Right lobe of liver (tissue), 6 donors: ENCODE measurements around the gene TMEM97. TPM values are rescaled to one million over a fixed set of nuclear protein-coding genes. Genes with fewer than 3 reads are reported as not detected.

Experiments used
- ATAC-seq, 4 donors: fragments of 200-7000 bp; cut with Tn5 transposase; one replicate each; pipeline ENCODE4 v1.9.1; 2020; ENCODE audit warnings: mild to moderate bottlenecking in 4 of 4, moderate library complexity in 4 of 4
- DNase-seq, 3 donors: peaks; one replicate each; pipeline ENCODE4 v3.0.0-alpha.2; 2020
- H3K27ac ChIP-seq, 3 donors: fragments of 200-600 bp; one replicate each; pipeline ENCODE4 v1.8.0; 2022
- H3K27me3 ChIP-seq, 2 donors: fragments of 200-600 bp; one replicate each; pipeline ENCODE4 v1.8.0; 2022
- H3K36me3 ChIP-seq, 4 donors: fragments of 200-600 bp; sonication (generic) in 1 of 4; one replicate each; pipeline versions ENCODE4 v1.5.1 to v1.8.0; 2017 to 2022; ENCODE audit warnings: control low read depth in 1 of 4
- H3K4me1 ChIP-seq, 4 donors: fragments of 200-600 bp; sonication (generic) in 1 of 4; one replicate each; pipeline versions ENCODE4 v1.5.1 to v1.8.0; 2017 to 2022; ENCODE audit warnings: control low read depth in 1 of 4
- H3K4me3 ChIP-seq, 3 donors: fragments of 200-600 bp; one replicate each; pipeline ENCODE4 v1.8.0; 2022
- H3K9me3 ChIP-seq, 4 donors: fragments of 200-600 bp; sonication (generic) in 1 of 4; one replicate each; pipeline versions ENCODE4 v1.5.1 to v1.8.0; 2017 to 2022; ENCODE audit warnings: control low read depth in 1 of 4
- POLR2A ChIP-seq: fragments of 450-650 bp; IDR thresholded peaks from one replicate; pipeline ENCODE4 v1.6.1; 2017; ENCODE audit warnings: antibody characterized with exemption, mild to moderate bottlenecking
- WGBS: methylation state at CpG from one replicate; pipeline ENCODE4 v1.1.6; 2018; ENCODE audit warnings: low coverage, low lambda C conversion rate; ENCODE audit not compliant: insufficient coverage; ENCODE audit errors: missing lambda C conversion rate; 5-methylcytosine and 5-hydroxymethylcytosine counted together
- intact Hi-C, 2 donors: fragments of 100-400 bp; cut with DNase I; formaldehyde crosslinking; loops; one replicate each; pipeline versions ENCODE4 v1.11.2 to v1.14.1; 2022
- total RNA-seq, 6 experiments: library from RNA; depleted of rRNA in 2 of 6; stranded (reverse); fragments of >200 nt in 2 of 6; fragmentation: NEBNext Ultra II Directional in 3 of 6; extraction: Animal tissue kit (Norgen Biotek cat#: 25700) in 3 of 6; gene quantifications; one replicate each; pipeline versions ENCODE4 v1.1.0 to v1.2.4, GENCODE V29; 2016 to 2023
- TF ChIP-seq, protein P1 (sequence below), 4 donors: fragments of 200-600 bp in 3 of 4; fragments of 450-650 bp in 1 of 4; IDR thresholded peaks; one replicate each; pipeline versions ENCODE4 v1.5.1 to v1.8.0; 2016 to 2022; ENCODE audit warnings: antibody characterized with exemption in 4 of 4, mild to moderate bottlenecking in 2 of 4
- donor health status: DM: no; HTN: yes; CAD: no.
- donor health status: DM: no; HTN: no; CAD: no.
- donor health status: DM: no; HTN: no; CAD: no.
- donor health status: DM: no; HTN: yes; CAD: no.
- donor health status: DM: no; HTN: yes; CAD: no.

The TMEM97 gene
- total RNA-seq, 6 experiments from 2014 or later, result 20.0 to 84.0 (median 44.2) TPM

DNA sequence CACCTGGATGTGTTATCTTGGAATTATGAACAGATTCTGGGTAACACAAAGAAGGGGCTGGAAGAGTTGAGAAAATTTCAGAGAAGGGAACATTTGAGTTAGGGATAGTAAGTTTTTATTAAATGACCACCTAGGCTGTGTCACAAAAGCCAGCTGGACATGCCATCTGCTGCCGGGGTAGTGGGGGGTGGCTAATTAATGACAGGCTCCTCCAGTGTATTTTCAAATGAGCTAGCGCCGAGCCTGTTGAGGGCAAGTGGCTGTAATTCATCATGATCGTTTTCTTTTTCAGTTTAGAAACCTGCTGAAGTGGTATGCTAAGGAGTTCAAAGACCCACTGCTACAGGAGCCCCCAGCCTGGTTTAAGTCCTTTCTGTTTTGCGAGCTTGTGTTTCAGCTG lies 6.2 kb downstream of the TMEM97 start:
- H3K36me3 ChIP-seq, result peaks cover 0 to 42% (median 15%) of the 10 kb centered on the region in 4 donors
- WGBS, result 60% methylated on average over 1 of the region's 5 CpGs
- no peak for ATAC-seq

DNA sequence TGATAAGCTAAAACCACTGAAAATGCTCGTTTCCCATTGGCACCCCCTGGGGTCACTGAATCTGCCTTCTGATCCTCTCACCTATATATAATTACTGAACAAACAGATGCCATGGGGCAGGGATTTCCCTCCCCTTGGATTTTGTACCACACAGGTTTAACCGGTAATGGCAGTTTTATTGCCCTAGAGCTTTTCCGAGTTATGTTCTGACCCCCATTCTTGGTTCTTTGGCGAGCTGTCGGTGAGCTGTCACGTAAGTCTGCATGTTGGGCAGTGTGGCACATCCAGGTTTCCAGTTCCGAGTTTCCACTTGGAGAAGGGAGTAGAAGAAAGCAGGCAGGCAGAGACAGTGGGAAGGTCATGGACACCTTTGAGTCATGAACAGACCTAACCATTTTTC lies 7.1 kb downstream of the TMEM97 start:
- WGBS, result 66% methylated on average over 3 of the region's 7 CpGs
- no peak overlapping the region for H3K27ac ChIP-seq
- intact Hi-C loops, result no loop called here
- no peak for ATAC-seq
- peak in 1 of 3 donors; percentile 18 for DNase-seq
- H3K27me3 ChIP-seq, result no peaks in the 10 kb centered on the region
- H3K4me3 ChIP-seq, result no peak overlapping the region
- H3K4me1 ChIP-seq, result peaks cover 0 to 47% (median 9%) of the 10 kb centered on the region in 4 donors
- H3K36me3 ChIP-seq, result peaks cover 0 to 51% (median 15%) of the 10 kb centered on the region in 4 donors
- H3K9me3 ChIP-seq, result no peaks in the 10 kb centered on the region
- TF ChIP-seq POLR2A, result no peak
- TF ChIP-seq, protein P1, sequence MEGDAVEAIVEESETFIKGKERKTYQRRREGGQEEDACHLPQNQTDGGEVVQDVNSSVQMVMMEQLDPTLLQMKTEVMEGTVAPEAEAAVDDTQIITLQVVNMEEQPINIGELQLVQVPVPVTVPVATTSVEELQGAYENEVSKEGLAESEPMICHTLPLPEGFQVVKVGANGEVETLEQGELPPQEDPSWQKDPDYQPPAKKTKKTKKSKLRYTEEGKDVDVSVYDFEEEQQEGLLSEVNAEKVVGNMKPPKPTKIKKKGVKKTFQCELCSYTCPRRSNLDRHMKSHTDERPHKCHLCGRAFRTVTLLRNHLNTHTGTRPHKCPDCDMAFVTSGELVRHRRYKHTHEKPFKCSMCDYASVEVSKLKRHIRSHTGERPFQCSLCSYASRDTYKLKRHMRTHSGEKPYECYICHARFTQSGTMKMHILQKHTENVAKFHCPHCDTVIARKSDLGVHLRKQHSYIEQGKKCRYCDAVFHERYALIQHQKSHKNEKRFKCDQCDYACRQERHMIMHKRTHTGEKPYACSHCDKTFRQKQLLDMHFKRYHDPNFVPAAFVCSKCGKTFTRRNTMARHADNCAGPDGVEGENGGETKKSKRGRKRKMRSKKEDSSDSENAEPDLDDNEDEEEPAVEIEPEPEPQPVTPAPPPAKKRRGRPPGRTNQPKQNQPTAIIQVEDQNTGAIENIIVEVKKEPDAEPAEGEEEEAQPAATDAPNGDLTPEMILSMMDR (IDR thresholded peaks at IDR 0.05), result no peak

More for the DNA sequence above, 6.2 kb downstream of the TMEM97 start:
- H3K4me3 ChIP-seq, result no peak overlapping the region
- no peak for DNase-seq
- peak overlapping the region in 2 of 3 donors; percentile 42 to 76 for H3K27ac ChIP-seq
- intact Hi-C loops, result no loop called here
- H3K4me1 ChIP-seq, result peaks cover 0 to 55% (median 9%) of the 10 kb centered on the region in 4 donors
- no peaks in the 10 kb centered on the region for H3K9me3 ChIP-seq
- no peaks in the 10 kb centered on the region for H3K27me3 ChIP-seq
- TF ChIP-seq POLR2A, result no peak
- TF ChIP-seq, protein P1 (IDR thresholded peaks at IDR 0.05), result no peak

DNA sequence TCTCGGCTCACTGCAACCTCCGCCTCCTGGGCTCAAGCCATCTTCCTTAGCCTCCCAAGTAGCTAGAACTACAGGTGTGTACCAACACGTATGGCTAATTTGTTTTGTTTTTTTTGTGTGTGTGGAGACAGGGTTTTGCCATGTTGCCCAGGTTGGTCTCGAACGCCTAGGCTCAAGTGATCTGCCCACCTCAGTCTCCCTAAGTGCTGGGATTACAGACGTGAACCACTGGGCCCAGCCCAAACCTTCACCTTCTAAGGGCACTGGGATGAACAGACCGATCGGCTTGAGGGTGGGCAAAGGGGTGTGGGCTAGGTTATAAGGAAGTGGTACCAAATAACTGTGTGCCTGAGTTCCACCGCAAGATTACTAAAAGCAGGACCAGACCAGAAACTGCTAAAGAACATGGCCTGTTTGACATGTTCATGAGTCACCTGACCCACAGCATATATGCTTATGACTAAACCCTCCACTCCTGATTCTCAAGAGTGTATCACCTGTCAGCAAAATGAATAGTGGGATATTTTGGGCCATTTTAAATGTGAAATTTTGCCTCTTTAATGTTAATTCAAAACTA lies 8.1 kb downstream of the TMEM97 start:
- Histone ChIP-seq H3K4me1 (peaks cover 0 to 40% (median 9%) of the 10 kb centered on the region in 4 donors), H3K27me3 (no peaks in the 10 kb centered on the region), H3K4me3 (no peak overlapping the region), H3K27ac (no peak overlapping the region), H3K36me3 (peaks cover 0 to 58% (median 18%) of the 10 kb centered on the region in 4 donors), H3K9me3 (no peaks in the 10 kb centered on the region)
- ATAC-seq, result no peak
- DNase-seq, result peak in 1 of 3 donors; percentile 23
- intact Hi-C loops, result no loop called here
- TF ChIP-seq, protein P1 (IDR thresholded peaks at IDR 0.05), result no peak
- no peak for TF ChIP-seq POLR2A
- WGBS, result 78% methylated on average over 4 of the region's 9 CpGs

DNA sequence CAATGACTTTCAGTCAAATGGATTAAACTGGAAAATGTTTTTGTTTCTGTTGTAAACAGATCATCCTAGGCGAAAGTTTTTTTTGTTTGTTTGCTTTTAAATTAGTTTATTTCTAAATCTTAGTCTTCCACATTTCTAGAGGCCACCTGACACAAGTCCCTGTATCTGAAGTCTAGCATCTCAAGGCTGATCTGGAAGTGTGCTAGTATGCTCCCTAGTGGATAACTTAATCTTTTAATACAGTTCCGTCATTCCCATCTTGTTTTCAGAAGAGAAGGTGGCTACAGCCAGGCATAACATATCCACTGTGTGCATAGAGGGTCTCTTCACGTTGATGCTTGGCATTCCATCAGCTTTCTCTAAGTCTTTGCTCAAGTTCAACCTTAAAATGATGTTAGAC lies 8.7 kb downstream of the TMEM97 start:
- Histone ChIP-seq H3K4me1 (peaks cover 0 to 38% (median 9%) of the 10 kb centered on the region in 4 donors), H3K27me3 (no peaks in the 10 kb centered on the region), H3K9me3 (no peaks in the 10 kb centered on the region), H3K4me3 (no peak overlapping the region), H3K36me3 (peaks cover 0 to 58% (median 18%) of the 10 kb centered on the region in 4 donors), H3K27ac (peak overlapping the region in 1 of 3 donors; percentile 3)
- no peak for DNase-seq
- intact Hi-C loops, result no loop called here
- no peak for ATAC-seq
- no peak for TF ChIP-seq POLR2A
- TF ChIP-seq, protein P1 (IDR thresholded peaks at IDR 0.05), result no peak
- WGBS, result 73% methylated on average over 3 of the region's 3 CpGs
